Medulla oblongata (tissue), 1 donor: Measurements from ENCODE around the gene ARHGAP9.
"Not testable (repeated sequence)": the region's sequence is repeated elsewhere in the genome, so short reads cannot be mapped to it uniquely, and the experiment has no call there.

Experiments used
- DNase-seq: peaks from one replicate; pipeline ENCODE4 v3.0.0-alpha.2; 2015; ENCODE audit errors: extremely low spot score

Gene ARHGAP9

DNA sequence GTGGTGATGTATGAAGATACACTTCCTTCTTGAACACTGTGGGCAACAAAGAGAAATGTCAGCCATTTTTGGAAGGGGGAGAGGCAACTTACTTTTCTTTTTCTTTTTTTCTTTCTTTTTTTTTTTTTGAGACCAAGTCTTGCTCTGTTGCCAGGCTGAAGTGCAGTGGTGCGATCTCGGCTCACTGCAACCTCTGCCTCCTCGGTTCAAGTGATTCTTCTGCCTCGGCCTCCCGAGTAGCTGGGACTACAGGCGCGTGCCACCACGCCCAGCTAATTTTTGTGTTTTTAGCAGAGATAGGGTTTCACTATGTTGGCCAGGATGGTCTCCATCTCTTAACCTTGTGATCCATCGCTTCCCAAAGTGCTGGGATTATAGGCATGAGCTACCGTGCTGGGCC is 38.1 kb upstream of the ARHGAP9 start:
- not testable (repeated sequence) for DNase-seq

DNA sequence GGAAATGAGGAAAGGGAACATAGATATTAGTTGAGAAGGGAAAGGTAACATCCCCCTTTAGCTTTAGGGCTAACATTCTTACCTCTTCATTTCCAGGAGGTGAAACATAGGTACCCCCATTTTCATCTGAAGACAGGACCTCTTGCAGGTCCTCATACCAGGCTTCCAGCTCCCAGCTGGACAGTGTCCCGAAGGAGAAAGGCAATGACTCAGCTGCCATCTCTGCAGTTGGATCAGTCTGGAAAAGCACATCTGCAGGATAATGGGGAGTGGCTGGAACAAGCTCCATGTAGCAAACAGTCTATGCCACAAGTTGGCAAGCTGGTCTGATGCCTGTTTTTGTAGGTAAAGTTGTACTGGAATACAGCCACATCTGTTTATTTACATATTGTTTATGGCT is 37.5 kb upstream of the ARHGAP9 start:
- no peak for DNase-seq

DNA sequence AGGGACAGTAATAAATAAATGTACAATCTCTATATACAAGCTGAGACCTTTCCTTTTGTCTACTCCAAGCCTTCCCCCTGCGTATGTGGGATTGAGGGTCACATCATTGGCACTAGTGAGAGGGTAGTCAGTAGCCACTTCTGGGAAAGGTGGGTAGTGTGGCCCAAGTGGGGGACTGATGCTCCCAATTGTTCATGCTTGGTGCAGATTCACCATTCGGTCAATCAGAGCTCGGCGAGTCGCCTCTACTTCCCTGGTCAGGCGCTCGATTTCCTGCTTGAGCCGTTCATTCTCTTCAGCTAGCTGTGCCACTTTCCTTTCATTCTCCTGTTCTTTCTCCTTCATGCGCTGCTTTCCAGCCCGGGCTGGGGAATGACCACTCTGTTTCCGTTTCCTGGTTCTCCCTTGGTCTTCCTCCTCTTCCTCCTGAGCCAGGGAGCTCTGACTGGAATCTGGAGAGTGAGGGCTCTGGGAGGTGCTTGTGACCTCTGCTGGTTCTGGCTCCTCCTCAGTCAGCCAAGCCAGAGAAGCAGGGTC is 37.0 kb upstream of the ARHGAP9 start:
- no peak for DNase-seq

DNA sequence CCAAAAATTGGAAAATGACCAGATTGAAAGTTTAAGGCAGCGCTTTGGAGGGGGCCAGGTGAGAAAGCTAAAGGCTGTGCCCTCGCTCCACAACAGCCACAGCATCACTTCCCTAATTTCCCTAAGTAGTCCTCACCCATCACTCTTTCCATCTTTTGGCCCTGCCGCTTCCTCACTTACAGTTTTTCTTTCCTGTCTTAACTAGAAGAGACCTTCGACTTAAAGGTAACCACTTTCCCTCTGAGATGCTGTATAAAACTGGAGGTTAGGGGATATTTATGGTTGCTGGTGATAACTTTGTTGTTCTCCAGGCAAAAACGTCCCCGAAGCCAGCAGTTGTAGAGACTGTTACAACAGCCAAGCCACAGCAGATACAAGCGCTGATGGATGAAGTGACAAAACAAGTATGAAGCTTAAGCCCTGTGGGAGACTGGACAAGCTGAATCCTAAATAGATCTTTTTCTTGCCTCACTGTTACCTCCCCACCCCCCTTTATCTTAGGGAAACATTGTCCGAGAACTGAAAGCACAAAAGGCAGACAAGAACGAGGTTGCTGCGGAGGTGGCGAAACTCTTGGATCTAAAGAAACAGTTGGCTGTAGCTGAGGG is 36.4 kb upstream of the ARHGAP9 start:
- no peak for DNase-seq

DNA sequence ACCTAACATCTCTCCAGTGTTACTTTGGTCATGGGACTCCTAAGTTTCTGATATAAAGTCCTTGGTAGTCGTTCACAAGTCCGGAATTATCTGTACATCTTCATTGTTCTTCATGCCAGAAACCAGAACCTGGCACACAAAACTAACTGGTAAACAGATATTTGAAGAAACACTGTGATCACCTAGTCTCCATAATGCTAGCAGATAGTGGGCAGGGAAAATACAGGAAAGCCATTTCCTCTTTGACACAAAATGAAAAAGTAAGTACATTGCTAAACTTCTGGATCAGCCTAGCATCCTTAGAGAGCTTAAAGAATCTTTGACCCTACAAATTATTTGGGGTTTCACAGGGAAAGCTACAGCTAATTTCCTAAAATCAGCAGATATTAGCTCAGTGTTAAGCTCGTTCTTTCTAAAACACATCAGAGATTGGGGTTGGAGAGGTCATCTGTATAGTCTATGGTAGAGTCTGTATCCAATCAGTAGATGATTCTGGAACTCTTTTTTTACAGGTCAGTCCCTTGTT is 35.8 kb upstream of the ARHGAP9 start:
- no peak for DNase-seq

DNA sequence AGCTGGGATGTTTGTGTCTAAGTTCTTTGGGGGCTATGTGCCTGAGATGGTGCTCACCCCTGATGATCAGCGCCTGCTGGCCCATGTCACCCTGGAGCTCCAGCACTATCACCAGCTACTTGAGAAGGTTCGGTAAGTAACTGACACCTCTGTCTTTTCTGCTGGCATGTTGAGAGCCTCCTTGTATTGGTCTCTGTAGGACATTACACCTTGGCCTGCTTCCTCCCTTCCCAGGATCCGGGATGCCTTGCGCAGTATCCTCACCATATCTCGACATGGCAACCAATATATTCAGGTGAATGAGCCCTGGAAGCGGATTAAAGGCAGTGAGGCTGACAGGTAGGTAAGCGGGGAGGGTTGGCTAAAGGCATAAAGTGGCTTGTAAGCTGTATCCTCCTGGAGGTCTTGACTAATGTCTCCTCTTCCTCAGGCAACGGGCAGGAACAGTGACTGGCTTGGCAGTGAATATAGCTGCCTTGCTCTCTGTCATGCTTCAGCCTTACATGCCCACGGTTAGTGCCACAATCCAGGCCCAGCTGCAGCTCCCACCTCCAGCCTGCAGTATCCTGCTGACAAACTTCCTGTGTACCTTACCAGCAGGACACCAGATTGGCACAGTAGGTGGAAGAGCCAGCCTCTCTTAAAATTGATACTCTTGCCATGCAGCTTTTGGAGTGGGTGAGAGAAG is 35.2 kb upstream of the ARHGAP9 start:
- no peak for DNase-seq

DNA sequence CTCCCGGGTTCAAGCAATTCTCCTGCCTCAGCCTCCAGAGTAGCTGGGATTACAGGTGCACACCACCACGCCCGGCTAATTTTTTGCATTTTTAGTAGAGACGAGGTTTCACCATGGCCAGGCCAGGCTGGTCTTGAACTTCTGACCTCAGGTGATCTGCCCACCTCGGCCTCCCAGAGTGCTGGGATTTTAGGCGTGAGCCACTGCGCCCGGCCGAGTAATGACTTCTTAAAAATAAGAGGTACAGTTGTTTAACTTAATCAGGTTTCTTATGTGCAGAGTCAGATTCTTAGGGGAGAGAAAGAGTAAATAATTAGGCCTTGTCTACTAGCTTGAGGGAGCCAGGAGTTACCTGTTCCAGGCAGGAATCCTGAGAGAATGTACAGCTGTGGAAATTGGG is 34.6 kb upstream of the ARHGAP9 start:
- not testable (repeated sequence) for DNase-seq

DNA sequence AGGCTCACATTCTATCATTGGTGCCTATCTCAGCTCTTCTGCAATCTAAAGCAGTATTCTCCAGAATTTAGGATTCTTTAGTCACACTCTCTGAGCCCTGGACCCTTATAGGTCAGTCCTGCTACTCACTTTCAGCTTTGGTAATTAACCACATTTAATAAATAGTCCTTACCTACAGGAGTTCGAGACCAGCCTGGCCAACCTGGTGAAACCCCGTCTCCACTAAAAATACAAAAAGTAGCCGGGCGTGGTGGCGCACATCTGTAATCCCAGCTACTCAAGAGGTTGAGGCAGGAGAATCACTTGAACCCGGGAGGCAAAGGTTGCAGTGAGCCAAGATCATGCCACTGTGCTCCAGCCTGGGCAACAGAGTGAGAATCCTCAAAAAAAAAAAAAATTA is 34.0 kb upstream of the ARHGAP9 start:
- DNase-seq = not testable (repeated sequence)

DNA sequence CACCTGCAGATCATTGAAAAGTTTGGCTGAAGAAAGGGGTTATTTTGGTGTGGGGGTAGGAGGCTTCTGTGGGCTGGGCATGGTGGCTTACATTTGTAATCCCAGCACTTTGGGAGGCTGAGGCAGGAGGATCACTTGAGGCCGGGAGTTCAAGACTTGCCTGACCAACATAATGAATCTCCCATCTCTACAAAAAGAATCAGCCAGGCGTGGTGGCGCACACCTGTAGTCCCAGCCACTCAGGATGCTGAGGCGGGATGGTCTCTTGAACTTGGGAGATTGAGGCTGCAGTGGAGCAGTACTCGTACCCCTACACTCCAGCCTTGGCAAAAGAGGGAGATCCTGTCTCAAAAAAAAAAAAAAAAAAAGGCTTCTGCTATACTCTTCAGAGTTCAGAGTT is 33.6 kb upstream of the ARHGAP9 start:
- no peak for DNase-seq

DNA sequence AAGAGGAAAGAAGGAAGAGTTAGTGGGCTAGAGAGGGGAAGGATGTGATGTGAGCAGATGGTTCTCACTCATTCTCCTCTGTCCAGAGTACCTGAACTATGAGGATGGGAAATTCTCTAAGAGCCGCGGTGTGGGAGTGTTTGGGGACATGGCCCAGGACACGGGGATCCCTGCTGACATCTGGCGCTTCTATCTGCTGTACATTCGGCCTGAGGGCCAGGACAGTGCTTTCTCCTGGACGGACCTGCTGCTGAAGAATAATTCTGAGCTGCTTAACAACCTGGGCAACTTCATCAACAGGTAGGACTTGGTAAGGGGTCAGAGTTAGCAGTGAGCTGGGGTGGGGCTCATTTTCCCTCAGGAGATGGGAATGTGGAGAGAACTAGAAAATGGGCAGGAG is 33.0 kb upstream of the ARHGAP9 start:
- no peak for DNase-seq

DNA sequence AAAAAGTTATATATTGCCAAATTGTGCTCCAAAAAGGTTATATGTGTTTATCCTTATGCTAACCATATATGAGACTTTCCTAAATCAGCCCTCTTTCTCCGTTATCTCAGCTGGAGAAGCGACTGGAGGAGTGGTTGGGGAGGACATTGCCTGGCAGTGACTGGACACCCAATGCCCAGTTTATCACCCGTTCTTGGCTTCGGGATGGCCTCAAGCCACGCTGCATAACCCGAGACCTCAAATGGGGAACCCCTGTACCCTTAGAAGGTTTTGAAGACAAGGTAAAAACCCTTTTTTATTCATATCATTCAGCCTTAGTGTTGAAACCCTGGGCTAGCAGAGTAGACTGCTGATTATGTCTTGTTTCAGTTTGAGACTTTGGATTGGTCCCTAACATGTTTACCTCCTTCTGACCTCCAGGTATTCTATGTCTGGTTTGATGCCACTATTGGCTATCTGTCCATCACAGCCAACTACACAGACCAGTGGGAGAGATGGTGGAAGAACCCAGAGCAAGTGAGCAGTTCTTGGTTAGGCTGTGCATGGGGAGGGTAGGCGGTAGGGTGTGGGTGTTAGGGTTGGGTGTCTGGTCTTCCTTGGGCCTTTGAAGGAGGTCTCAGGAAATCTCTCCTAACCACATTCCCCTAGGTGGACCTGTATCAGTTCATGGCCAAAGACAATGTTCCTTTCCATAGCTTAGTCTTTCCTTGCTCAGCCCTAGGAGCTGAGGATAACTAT is 32.1 kb upstream of the ARHGAP9 start:
- DNase-seq = no peak

DNA sequence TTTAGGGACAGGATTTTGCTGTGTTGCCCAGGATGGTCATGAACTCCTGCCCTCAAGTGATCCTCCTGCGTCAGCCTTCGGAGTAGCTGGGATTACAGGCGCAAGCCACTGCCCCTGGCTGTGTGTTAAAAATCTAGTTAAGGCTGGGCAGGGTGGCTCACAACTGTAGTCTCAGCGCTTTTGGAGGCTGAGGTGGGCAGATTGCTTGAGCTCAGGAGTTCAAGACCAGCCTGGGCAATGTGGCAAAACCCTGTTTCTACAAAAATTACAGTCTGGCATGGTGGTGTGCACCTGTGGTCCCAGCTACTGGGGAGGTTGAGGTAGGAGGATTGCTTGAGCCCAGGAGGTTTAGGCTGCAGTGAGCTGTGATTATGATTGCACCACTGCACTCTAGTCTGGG is 31.5 kb upstream of the ARHGAP9 start:
- no peak for DNase-seq

DNA sequence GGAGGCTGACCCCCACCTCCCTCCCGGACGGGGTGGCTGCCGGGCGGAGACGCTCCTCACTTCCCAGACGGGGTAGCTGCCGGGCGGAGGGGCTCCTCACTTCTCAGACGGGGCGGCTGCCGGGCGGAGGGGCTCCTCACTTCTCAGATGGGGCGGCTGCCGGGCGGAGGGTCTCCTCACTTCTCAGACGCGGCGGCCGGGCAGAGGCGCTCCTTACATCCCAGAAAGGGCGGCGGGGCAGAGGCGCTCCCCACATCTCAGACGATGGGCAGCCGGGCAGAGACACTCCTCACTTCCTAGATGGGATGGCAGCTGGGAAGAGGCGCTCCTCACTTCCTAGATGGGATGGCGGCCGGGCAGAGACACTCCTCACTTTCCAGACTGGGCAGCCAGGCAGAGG is 28.1 kb upstream of the ARHGAP9 start:
- not testable (repeated sequence) for DNase-seq

DNA sequence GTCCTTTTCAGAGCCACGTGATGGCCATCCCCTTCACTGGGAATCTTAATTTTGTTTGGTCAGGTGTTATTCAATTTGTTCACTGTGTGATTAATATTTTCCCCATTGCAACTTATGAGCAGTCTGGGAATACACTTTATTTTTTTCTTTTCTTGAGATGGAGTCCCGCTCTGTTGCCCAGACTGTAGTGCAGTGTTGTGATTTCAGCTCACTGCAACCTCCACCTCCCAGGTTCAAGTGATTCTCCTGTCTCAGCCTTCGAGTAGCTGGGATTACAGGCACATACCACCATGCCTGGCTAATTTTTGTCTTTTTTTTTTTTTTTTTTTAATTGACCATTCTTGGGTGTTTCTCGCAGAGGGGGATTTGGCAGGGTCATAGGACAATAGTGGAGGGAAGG is 26.9 kb upstream of the ARHGAP9 start:
- DNase-seq = not testable (repeated sequence)

DNA sequence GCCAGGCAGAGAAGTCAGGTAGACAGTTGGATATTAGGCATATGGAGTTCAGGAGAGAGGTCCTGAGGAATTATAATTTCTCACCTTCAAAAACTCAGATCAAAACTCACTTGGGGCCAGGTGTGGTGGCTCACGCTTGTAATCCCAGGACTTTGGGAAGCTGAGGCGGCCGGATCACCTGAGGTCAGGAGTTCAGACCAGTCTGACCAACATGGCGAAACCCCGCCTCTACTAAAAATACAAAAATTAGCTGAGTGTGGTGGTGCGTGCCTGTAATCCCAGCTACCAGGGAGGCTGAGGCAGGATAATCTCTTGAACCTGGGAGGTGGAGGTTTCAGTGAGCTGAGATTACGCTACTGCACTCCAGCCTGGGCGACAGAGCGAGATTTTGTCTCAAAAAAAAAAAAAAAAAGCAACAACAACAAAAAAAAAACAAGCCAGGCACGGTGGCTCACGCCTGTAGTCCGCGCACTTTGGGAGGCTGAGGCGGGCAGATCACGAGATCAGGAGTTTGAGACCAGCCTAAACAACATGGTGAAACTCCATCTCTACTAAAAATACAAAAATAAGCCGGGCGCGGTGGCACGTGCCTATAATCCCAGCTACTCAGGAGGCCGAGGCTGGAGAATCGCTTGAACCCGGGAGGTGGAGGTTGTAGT is 22.8 kb upstream of the ARHGAP9 start:
- not testable (repeated sequence) for DNase-seq

DNA sequence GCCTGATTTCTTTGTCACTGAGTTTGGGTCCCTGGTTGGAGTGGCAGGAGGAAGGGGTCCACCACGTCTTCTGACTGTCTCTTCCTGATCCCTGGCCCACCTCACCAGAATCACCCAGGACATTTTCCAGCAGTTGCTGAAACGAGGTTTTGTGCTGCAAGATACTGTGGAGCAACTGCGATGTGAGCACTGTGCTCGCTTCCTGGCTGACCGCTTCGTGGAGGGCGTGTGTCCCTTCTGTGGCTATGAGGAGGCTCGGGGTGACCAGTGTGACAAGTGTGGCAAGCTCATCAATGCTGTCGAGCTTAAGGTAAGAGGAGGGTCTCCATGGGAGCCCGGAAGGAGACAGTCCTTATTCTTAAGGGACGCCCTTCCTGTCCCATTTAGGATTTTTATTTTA is 20.5 kb upstream of the ARHGAP9 start:
- no peak for DNase-seq

DNA sequence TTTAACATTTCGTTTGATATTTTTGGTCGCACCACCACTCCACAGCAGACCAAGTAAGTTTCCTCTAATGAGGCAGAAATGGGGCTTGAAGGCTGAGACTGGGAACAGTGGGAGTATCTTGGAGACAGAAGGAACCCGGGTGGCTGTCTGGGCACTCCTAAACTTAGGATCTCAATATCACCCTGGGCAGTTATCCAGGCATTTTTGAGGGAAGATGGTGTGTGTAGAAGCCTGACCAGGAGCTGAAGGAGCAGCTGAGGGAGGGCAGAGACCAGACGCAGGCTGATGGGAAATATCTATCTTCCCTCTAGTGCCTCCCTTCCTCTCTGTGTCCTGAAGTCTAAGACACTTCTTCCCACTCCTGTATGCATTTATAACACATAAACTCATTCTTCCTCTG is 18.9 kb upstream of the ARHGAP9 start:
- DNase-seq = no peak

DNA sequence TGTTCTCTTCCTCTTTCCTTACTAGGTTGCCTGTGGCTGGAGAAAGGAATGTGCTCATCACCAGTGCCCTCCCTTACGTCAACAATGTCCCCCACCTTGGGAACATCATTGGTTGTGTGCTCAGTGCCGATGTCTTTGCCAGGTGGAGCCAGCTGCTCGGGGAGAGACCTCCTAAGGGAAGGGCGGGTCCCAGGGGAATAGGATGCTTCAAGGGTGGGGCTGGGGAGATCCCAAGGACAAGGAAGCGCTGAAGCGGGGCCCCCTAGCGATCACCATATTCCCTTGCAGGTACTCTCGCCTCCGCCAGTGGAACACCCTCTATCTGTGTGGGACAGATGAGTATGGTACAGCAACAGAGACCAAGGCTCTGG is 18.5 kb upstream of the ARHGAP9 start:
- DNase-seq = no peak

DNA sequence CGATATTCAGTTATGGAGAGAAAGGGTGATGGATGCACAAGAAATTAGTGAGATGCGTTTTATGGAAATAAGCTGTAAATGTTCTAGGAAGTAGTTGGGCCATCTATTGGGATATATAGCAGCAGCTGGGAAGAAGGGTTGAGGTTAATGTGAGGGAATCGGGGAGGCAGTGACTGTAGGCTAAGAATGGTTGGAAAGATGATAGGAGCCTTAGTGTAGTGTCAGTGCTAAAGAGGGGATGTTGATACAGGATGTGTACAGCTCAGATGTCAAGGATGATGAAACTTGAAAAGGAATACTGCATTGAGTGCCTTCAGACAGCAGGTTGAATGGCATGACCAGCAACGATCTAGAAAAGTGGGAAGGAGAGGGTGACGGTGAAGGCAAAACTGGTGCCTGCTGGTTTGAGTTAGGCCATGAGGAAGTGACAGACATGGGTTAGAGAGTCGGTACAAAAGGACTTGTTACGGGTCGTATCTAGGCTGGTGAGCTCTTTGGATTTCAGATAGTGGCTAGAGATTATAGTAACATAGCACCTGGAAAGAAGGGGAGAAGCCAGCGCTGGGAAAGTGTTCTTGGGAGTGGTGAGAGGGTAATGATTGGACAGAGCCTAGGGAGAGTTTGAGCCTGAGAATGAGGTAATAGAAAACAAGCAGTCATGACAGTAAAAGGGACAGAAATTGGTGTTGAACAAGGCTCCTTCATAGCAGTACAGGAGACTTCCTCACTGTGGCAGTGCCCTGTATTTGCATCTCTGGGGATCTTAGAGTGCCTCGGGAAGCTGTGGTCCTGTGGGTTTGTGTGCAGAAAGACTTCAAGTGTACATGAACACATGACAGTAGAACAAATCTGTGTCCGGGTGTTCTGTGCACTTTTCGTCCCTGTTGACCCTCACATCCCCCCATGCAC is 17.8 kb upstream of the ARHGAP9 start:
- no peak for DNase-seq

DNA sequence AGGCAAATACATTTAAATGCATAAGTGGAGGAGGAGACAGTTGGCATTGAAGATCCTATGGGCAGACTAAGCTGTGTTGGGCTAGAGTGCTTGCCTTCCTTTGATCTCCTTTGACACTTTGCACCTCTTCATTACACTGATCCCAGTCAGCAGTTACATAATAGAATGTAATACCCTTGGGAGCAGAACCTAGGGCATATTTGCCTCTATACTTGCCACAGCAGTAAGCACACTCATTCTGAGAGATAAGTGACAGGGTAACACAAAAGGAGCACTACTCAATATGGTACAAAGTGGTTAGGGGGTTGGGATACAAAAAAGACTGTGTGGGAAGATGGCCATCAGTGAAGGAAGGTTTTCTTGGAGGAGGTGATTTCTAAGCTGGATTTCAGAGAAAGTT is 17.2 kb upstream of the ARHGAP9 start:
- no peak for DNase-seq

DNA sequence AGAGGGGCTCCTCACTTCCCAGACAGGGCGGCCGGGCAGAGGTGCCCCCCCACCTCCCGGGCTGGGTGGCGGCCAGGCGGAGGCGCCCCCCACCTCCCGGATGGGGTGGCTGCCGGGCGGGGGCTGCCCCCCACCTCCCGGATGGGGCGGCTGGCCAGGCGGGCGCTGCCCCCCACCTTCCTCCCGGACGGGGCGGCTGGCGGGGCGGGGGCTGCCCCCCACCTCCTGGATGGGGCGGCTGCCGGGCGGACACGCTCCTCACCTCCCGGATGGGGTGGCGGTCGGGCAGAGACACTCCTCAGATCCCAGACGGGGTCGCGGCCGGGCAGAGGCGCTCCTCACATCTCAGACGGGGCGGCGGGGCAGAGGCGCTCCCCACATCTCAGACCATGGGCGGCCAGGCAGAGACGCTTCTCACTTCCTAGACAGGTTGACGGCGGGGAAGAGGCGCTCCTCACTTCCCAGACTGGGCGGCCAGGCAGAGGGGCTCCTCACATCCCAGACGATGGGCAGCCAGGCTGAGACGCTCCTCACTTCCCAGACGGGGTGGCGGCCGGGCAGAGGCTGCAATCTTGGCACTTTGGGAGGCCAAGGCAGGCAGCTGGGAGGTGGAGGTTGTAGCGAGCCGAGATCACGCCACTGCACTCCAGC is 15.5 kb upstream of the ARHGAP9 start:
- not testable (repeated sequence) for DNase-seq
